Measurements from ENCODE around the gene OTOP1. TPM values are rescaled to one million over a fixed set of nuclear protein-coding genes. Genes with fewer than 3 reads are reported as not detected.
"Not testable (repeated sequence)": the region's sequence is repeated elsewhere in the genome, so short reads cannot be mapped to it uniquely, and the experiment has no call there.

OTOP1 gene
- not detected in 2 replicates for total RNA-seq (2014; rRNA removed; shearing (Covaris generic))

GRCh38 chr4:4226606-4227438 lies at the start of gene OTOP1:
Gene OTOP1, minus strand, starts transcription at chr4:4226929. Its CDS starts 65 bp downstream, at chr4:4226864.
- no peak for DNase-seq (ENCODE audit: low spot score)

DNA sequence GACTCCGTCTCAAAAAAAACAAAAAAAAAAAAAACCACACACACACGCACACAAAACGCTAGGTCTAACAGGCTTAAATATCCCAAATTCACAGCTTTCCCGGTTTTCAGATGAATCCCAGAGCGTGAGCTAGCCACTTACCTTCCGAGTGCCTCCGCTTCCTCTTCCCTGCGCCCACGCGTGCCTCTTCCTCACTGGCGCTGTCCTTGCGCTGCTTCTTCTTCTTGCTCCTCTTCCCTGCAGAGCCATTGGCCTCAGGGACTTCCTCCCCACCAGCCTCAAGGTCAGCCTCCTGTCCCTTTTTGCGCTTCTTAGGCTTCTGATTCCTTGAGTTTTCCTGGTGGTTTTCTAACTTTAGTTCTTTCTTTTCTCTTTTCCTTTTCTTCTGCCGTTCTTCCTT lies 47.5 kb upstream of the OTOP1 start:
- no peak for DNase-seq (ENCODE audit: low spot score)

DNA sequence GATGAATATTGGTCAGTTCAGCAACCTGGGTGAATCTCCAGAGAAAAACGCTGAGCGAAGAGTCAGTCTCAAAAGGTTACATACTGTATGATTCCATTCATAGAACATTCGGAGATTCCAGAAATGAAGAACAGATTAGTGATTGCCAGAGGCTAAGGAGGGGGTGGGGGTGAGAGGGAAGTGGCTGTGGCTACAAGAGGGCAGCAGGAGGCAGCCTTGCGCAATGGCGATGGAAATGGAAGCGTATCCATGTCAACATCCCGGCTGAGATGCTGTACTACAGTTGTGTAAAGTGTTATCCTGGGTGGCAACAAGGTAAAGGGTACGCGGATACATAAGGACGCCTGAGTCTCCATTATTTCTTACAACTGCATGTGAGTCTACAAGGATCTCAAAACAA lies 45.2 kb upstream of the OTOP1 start:
- DNase-seq (ENCODE audit: low spot score) = no peak

- DNase-seq (ENCODE audit: low spot score) = peak; percentile 47
These were observed 43.8 kb upstream of the OTOP1 start for GRCh38 chr4:4270529-4270928.

GRCh38 chr4:4269856-4270255 lies 43.1 kb upstream of the OTOP1 start:
- peak; percentile 60 for DNase-seq (ENCODE audit: low spot score)

GRCh38 chr4:4269331-4269731 lies 42.6 kb upstream of the OTOP1 start:
- no peak for DNase-seq (ENCODE audit: low spot score)

GRCh38 chr4:4268776-4269175 lies 42.0 kb upstream of the OTOP1 start:
- no peak for DNase-seq (ENCODE audit: low spot score)

DNA sequence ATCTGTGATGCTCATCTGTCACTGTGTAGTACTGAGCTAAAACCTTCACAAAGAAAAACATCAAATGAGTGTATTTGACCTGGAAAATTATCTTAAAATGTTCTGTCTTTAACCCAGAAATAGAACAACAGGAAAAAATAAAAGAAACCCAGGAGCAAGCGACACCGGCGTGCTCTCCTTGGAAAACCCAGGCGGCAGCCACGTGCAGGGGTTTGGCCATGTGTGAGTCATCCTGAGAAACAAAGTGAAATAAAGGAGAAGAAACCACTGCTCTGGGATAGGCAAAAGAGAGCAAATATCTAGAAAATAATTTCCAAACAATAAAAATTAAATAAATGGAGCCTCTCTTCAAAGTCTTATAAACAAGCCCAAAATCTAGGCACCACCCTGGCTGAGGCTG lies 41.3 kb upstream of the OTOP1 start:
- DNase-seq (ENCODE audit: low spot score) = peak; percentile 29

DNA sequence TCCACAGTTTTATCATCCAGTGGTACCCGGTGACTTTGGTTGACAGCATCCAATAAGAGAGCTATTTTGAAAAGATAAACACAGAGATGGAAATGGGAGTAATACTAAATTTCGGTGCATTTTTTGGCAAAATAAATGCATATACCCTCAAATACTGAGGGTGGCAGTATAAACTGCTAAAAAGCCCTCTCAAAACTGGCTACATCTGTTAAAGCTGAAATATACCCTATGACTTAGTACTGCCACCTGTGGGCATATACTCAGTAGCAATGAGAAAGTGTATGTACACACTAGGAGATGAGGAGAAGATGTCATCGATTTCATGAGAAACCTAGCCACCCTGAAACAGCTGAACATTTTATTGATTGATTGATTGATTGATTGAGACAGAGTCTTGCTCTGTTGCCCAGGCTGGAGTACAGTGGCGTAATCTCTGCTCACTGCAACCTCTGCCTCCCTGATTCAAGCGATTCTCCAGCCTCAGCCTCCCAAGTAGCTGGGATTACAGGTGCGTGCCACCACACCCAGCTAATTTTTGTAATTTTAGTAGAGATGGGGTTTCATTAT lies 33.5 kb upstream of the OTOP1 start:
- peak; percentile 61 for DNase-seq (ENCODE audit: low spot score)

DNA sequence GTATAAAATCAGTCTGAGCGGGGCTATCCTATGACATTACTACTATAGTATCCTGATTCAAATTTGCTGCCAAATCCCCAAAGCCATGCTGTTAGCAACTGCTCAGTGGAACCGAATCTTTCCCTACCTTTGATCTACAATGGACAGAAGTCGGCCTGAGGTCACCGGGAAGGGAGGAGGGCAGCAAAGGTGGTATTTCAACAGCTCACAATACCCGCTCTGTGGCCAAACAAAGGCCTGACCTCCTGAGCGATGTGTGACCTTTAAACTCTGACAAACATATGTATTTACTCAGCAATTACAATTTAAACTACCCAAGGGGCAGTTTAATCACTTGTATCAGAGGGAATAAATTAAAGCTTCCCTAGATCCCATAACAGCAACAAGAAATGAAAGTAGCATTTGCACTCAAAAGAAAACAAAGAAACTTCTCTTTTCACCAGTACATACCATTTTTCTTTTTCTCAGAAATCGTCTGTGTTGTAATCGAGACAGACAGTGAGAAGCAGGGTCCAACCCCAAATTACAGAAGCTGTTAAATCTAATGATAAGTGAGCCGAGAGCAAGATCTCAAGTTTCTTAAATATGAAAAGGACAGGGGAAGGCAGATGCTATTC lies 32.9 kb upstream of the OTOP1 start:
- no peak for DNase-seq (ENCODE audit: low spot score)

- DNase-seq (ENCODE audit: low spot score) = not testable (repeated sequence)
These were observed 31.0 kb upstream of the OTOP1 start for GRCh38 chr4:4257705-4258104.

GRCh38 chr4:4256799-4257198 lies 30.1 kb upstream of the OTOP1 start:
- DNase-seq (ENCODE audit: low spot score) = no peak

DNA sequence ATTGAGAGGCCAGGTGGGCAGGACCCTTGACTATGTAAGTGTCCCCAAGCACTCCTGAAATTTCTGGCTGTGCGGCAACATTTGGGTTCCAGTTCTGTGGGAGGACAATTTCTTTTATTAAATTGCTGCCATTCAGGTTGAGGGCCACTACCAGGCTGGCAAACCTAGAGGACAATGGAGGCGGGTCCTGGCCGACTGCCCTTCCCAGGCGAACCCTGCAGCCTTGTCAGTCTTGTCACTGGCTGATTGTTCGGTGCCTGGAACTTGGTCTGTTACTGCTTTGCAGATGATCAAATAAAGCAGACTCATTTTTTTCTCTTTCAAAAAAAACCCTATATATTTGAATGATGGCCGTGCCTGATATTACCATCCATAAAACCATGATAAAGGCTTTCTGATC lies 27.9 kb upstream of the OTOP1 start:
- DNase-seq (ENCODE audit: low spot score) = no peak

GRCh38 chr4:4254199-4254598 lies 27.5 kb upstream of the OTOP1 start:
- DNase-seq (ENCODE audit: low spot score) = no peak

DNA sequence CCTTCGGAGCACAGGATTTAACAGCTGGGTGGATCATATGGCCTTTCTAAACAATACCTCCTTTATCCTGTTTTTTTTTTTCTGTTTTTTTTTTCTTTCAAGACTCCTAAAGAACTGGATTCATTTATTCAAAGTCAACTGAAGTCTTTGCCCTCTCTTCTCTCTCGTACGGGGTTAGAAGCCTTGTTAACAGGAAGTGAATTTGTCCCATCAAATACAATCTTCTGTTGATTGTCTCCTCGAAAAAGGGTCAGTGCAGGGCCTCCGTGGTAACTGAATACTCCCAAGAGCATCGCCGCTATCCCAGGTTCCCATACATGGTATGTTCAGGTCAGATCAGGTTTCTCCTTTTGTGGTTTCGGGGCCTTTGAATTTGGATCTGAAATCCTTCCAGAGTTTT lies 23.1 kb upstream of the OTOP1 start:
- no peak for DNase-seq (ENCODE audit: low spot score)

DNA sequence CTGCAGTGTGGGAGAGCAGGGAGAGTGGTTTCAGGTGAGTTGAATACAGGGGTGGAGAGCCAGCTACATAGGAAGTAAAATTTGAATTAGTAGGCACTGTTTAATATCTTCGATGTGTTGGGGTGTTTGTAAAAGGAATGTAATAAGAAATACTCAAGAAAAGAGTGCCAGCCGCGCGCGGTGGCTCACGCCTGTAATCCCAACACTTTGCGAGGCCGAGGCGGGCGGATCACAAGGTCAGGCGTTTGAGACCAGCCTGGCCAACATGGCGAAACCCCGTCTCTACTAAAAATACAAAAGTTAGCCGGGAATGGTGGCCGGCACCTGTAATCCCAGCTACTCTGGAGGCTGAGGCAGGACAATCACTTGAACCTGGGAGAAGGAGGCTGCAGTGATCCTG lies 22.6 kb upstream of the OTOP1 start:
- not testable (repeated sequence) for DNase-seq (ENCODE audit: low spot score)

GRCh38 chr4:4248885-4249203 lies 22.1 kb upstream of the OTOP1 start:
- DNase-seq (ENCODE audit: low spot score) = no peak

GRCh38 chr4:4248029-4248884 lies 21.5 kb upstream of the OTOP1 start, which contains the start of gene TMEM128:
Gene TMEM128, minus strand, starts transcription at chr4:4248223. Its CDS starts 21 bp downstream, at chr4:4248202.
- peak; percentile 84 for DNase-seq (ENCODE audit: low spot score)

GRCh38 chr4:4247696-4248028 lies 20.9 kb upstream of the OTOP1 start:
- DNase-seq (ENCODE audit: low spot score) = no peak

- DNase-seq (ENCODE audit: low spot score) = no peak
These were observed 18.4 kb upstream of the OTOP1 start for GRCh38 chr4:4245172-4245571.

DNA sequence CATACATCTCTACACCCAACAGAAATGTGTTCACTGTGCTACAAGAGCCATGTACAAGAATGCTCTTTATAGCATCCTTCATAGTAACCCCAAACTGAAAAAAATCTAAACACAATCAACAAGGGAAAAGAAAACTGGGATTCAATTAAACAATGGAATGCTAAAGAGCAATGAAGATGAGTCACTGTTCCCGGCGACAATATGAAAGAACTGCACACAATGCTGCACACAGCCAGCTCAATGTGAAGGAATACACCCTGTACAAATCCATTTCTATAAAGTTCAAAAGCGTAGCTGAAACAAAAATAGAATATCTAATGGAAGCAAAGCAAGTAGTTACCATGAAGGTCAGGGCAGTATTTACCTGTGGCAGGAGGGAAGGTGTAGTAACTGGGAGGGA lies 12.8 kb upstream of the OTOP1 start:
- not testable (repeated sequence) for DNase-seq (ENCODE audit: low spot score)

DNA sequence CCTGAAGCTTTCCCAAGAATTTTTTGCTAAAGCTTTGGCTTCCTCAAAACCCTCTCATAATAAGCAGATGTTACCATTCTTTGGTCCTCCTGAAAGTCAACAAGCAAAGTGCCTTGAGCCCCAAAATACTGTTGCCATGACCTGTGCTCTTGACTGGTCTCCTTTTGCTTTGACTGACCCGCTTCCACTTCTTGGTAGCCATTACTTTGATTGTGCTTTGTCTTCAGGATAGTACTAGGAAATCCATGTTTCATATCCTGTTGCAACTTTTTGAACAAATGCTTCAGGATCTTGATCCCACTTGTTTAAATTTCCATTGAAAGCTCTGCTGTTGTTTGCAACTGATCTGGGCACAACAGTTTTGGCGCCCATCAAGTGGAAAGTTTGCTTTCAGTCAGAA lies 6.9 kb upstream of the OTOP1 start:
- DNase-seq (ENCODE audit: low spot score) = no peak
